Stromal cell of bone marrow (primary cell): ENCODE measurements around the gene TGFBR1.

ENCODE experiments used
- DNase-seq: peaks from one replicate; pipeline ENCODE4 v3.0.0-alpha.2; 2012; ENCODE audit warnings: low read depth

Gene TGFBR1

GRCh38 chr9:99171225-99172123 is 66.6 kb downstream of the TGFBR1 start:
- no peak for DNase-seq

- DNase-seq: no peak
Observed at GRCh38 chr9:99172124-99173091, 67.5 kb downstream of the TGFBR1 start.

- DNase-seq: no peak
Observed at GRCh38 chr9:99173570-99174504, 68.9 kb downstream of the TGFBR1 start.

- no peak for DNase-seq
Observed at GRCh38 chr9:99176527-99177013, 71.7 kb downstream of the TGFBR1 start.

- DNase-seq: no peak
Observed at GRCh38 chr9:99177576-99178366, 72.9 kb downstream of the TGFBR1 start.

- DNase-seq: no peak
Observed at GRCh38 chr9:99178912-99179872, 74.3 kb downstream of the TGFBR1 start.

GRCh38 chr9:99180199-99180598 is 75.3 kb downstream of the TGFBR1 start:
- no peak for DNase-seq

- DNase-seq: no peak
Observed at GRCh38 chr9:99180662-99181061, 75.7 kb downstream of the TGFBR1 start.

- DNase-seq: no peak
Observed at GRCh38 chr9:99181206-99181605, 76.3 kb downstream of the TGFBR1 start.

- no peak for DNase-seq
Observed at GRCh38 chr9:99181621-99182020, 76.7 kb downstream of the TGFBR1 start.

- no peak for DNase-seq
Observed at GRCh38 chr9:99182356-99182755, 77.4 kb downstream of the TGFBR1 start.

GRCh38 chr9:99183616-99184015 is 78.7 kb downstream of the TGFBR1 start:
- DNase-seq: no peak

- DNase-seq: no peak
Observed at GRCh38 chr9:99184110-99184474, 79.2 kb downstream of the TGFBR1 start.

GRCh38 chr9:99184475-99185347 is 79.8 kb downstream of the TGFBR1 start:
- DNase-seq: peak; percentile 86

GRCh38 chr9:99185348-99185632 is 80.4 kb downstream of the TGFBR1 start:
- DNase-seq: no peak

GRCh38 chr9:99185934-99186333 is 81.0 kb downstream of the TGFBR1 start:
- no peak for DNase-seq

GRCh38 chr9:99187311-99187710 is 82.4 kb downstream of the TGFBR1 start:
- DNase-seq: no peak

GRCh38 chr9:99189186-99189585 is 84.3 kb downstream of the TGFBR1 start:
- no peak for DNase-seq
